Neural cell (in vitro differentiated cells): ENCODE results near the gene PSENEN. TPM values are rescaled to one million over a fixed set of nuclear protein-coding genes. Genes with fewer than 3 reads are reported as not detected.

Experiments used
- H2AFZ ChIP-seq: fragments of 200-600, 300-800 bp; sonication (generic), shearing (Covaris generic); 2 replicates; pipeline ENCODE4 v1.6.0; 2014; ENCODE audit warnings: low read depth, mild to moderate bottlenecking, antibody characterized with exemption, low read length, moderate library complexity
- H3F3A ChIP-seq: fragments of 200-600 bp; shearing (Covaris generic); 2 replicates; pipeline ENCODE4 v1.6.1; 2016; ENCODE audit warnings: mild to moderate bottlenecking, moderate library complexity, mixed read lengths, antibody characterized with exemption, low read length; ENCODE audit not compliant: insufficient read depth, poor library complexity, severe bottlenecking
- H3K27ac ChIP-seq: fragments of 200-600, 300-800 bp; sonication (generic), shearing (Covaris generic); 2 replicates; pipeline ENCODE4 v1.5.1; 2014; ENCODE audit warnings: mild to moderate bottlenecking, low read length, moderate library complexity
- H3K27me3 ChIP-seq: fragments of 300-800, 200-600 bp; sonication (generic), shearing (Covaris generic); 2 replicates; pipeline ENCODE4 v1.6.0; 2014; ENCODE audit warnings: mild to moderate bottlenecking, low read depth, low read length, moderate library complexity; ENCODE audit not compliant: insufficient read depth
- H3K36me3 ChIP-seq: fragments of 300-800, 200-600 bp; sonication (generic), shearing (Covaris generic); 2 replicates; pipeline ENCODE4 v1.5.1; 2014; ENCODE audit warnings: mild to moderate bottlenecking, antibody characterized with exemption, low read length, moderate library complexity; ENCODE audit not compliant: insufficient read depth
- H3K4me2 ChIP-seq: fragments of 300-800, 200-600 bp; sonication (generic), shearing (Covaris generic); 2 replicates; pipeline ENCODE4 v1.6.0; 2014; ENCODE audit warnings: mild to moderate bottlenecking, low read length
- H3K4me3 ChIP-seq: fragments of 300-800, 200-600 bp; sonication (generic), shearing (Covaris generic); 2 replicates; pipeline ENCODE4 v1.5.1; 2014; ENCODE audit warnings: mild to moderate bottlenecking, low read length, moderate library complexity
- H3K79me2 ChIP-seq: fragments of 200-600 bp; shearing (Covaris generic); replicated peaks from 2 replicates; pipeline ENCODE4 v1.6.0; 2014; ENCODE audit warnings: mild to moderate bottlenecking, low read length, moderate library complexity; ENCODE audit not compliant: insufficient read depth
- H3K9ac ChIP-seq: fragments of 300-800, 200-600 bp; sonication (generic), shearing (Covaris generic); 2 replicates; pipeline ENCODE4 v1.6.1; 2016; ENCODE audit warnings: mild to moderate bottlenecking, low read length, mixed read lengths
- H3K9me2 ChIP-seq: fragments of 200-600 bp; shearing (Covaris generic); 2 replicates; pipeline ENCODE4 v1.6.1; 2016; ENCODE audit warnings: mild to moderate bottlenecking, low read length, mixed read lengths; ENCODE audit not compliant: insufficient read depth
- H3K9me3 ChIP-seq: fragments of 200-600, 300-800 bp; sonication (generic), shearing (Covaris generic); 2 replicates; pipeline ENCODE4 v1.6.1; 2016; ENCODE audit warnings: mild to moderate bottlenecking, mixed run types, low read length, moderate library complexity, mixed read lengths
- H4K20me1 ChIP-seq: fragments of 200-600 bp; shearing (Covaris generic); 2 replicates; pipeline ENCODE4 v1.6.1; 2016; ENCODE audit warnings: mild to moderate bottlenecking, mixed run types; ENCODE audit not compliant: insufficient read depth
- EP300 ChIP-seq: fragments of 450-650 bp; conservative IDR thresholded peaks from 2 replicates; pipeline ENCODE4 v1.6.1; 2014; ENCODE audit warnings: antibody characterized with exemption, mild to moderate bottlenecking, moderate library complexity; ENCODE audit not compliant: poor library complexity, severe bottlenecking
- EZH2 ChIP-seq: fragments of 200-600, 300-800 bp; shearing (Covaris generic), sonication (generic); IDR thresholded peaks from 2 replicates; pipeline ENCODE4 v1.6.1; 2014; ENCODE audit warnings: antibody characterized with exemption, low read length, borderline replicate concordance, mild to moderate bottlenecking; ENCODE audit not compliant: insufficient read depth, poor library complexity, severe bottlenecking
- MXI1 ChIP-seq: fragments of 450-650 bp; conservative IDR thresholded peaks from 2 replicates; pipeline ENCODE4 v1.6.1; 2014; ENCODE audit warnings: antibody characterized with exemption, mild to moderate bottlenecking; ENCODE audit not compliant: poor library complexity, severe bottlenecking
- POLR2AphosphoS5 ChIP-seq: IDR thresholded peaks from 2 replicates; pipeline ENCODE4 v1.6.1; 2012
- RAD21 ChIP-seq: fragments of 450-650 bp; conservative IDR thresholded peaks from 2 replicates; pipeline ENCODE4 v1.6.1; 2014; ENCODE audit warnings: antibody characterized with exemption, mild to moderate bottlenecking, moderate library complexity
- SMC3 ChIP-seq: fragments of 450-650 bp; conservative IDR thresholded peaks from 2 replicates; pipeline ENCODE4 v1.6.1; 2014; ENCODE audit warnings: antibody characterized with exemption, mild to moderate bottlenecking, moderate library complexity; ENCODE audit not compliant: poor library complexity
- TAF1 ChIP-seq: IDR thresholded peaks from 2 replicates; pipeline ENCODE4 v1.6.1; 2012; ENCODE audit warnings: low read depth
- polyA plus RNA-seq: library from polyadenylated mRNA; depleted of rRNA; stranded (reverse); fragments of >200 nt; gene quantifications from 2 replicates; pipeline ENCODE4 v1.2.3, GENCODE V29; 2014
- TF ChIP-seq, protein P1 (sequence below): IDR thresholded peaks from 2 replicates; pipeline ENCODE4 v1.6.1; 2012; ENCODE audit warnings: borderline replicate concordance
- TF ChIP-seq, protein P2 (sequence below): fragments of 450-650 bp; IDR thresholded peaks from 2 replicates; pipeline ENCODE4 v1.5.1; 2014; ENCODE audit warnings: antibody characterized with exemption, mild to moderate bottlenecking, moderate library complexity; ENCODE audit not compliant: poor library complexity, severe bottlenecking

PSENEN gene
- polyA plus RNA-seq, 1 donor from 2014 or later = 46.2 TPM

DNA sequence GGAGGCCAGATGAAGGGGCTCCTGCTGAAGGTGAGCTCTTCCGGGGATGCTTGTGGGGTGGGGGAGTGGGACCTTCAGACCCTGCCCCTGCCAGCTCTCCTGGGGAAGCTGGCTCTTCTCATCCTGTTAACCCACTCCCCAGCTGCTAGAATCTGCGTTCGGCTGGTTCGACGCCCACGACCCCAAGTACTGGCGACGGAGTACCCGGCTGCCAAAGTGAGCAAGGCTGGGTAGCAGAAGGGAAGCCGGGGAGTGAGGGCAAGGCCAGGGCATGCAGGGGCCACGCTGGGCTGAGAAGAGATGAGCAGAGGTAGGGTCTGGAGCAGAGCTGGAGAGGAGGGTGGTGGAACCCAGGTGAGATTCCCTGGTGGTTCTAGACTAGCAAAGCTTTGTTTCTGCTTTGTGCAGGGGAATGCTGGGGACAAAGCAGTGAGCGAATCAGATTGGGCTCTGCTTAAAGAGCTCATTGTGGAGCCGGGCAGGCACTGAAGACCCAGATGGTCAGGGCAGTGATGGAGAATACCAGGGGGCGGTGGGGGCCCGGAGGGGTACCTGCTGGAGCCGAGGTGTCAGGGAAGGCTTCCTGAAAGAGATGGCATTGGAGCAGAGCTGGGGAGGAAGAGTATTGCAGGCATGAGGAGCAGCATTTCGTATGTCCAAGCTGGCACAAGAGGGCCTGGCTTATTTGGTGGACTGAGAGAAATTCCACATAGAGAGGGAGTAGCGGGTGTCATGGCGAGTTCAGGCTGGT, 17.3 kb upstream of the PSENEN start:
- Histone ChIP-seq H3K27ac (no peak overlapping the region), H3K4me3 (no peak overlapping the region), H3K9me2 (no peaks in the 10 kb centered on the region)

DNA sequence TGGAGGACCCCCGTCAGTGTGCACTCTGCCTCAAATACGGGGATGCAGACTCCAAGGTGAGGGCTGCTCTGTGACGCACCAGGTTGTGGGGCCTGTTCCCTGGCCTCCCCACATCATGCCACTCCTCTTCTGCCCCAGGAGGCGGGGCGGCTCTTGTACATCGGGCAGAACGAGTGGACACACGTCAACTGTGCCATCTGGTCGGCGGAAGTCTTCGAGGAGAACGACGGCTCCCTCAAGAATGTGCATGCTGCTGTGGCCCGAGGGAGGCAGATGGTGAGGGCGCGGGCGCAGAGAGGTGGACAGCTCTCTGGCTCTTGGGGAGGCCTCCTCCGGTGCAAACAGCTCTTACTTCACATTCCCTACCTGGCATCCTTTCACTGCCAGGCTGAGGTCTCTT, 16.4 kb upstream of the PSENEN start:
- Histone ChIP-seq H3K79me2 (no peaks in the 10 kb centered on the region), H3K9ac (no peak overlapping the region), H2AFZ (no peak overlapping the region), H3K27ac (no peak overlapping the region), H4K20me1 (no peaks in the 10 kb centered on the region), H3K4me2 (no peak overlapping the region), H3K36me3 (no peaks in the 10 kb centered on the region), H3K9me2 (no peaks in the 10 kb centered on the region), H3K9me3 (no peaks in the 10 kb centered on the region), H3F3A (no peaks in the 10 kb centered on the region), H3K27me3 (no peaks in the 10 kb centered on the region), H3K4me3 (no peak overlapping the region)
- no peak for TF ChIP-seq POLR2AphosphoS5
- TF ChIP-seq MXI1 = no peak
- no peak for TF ChIP-seq TAF1
- TF ChIP-seq, protein P1, sequence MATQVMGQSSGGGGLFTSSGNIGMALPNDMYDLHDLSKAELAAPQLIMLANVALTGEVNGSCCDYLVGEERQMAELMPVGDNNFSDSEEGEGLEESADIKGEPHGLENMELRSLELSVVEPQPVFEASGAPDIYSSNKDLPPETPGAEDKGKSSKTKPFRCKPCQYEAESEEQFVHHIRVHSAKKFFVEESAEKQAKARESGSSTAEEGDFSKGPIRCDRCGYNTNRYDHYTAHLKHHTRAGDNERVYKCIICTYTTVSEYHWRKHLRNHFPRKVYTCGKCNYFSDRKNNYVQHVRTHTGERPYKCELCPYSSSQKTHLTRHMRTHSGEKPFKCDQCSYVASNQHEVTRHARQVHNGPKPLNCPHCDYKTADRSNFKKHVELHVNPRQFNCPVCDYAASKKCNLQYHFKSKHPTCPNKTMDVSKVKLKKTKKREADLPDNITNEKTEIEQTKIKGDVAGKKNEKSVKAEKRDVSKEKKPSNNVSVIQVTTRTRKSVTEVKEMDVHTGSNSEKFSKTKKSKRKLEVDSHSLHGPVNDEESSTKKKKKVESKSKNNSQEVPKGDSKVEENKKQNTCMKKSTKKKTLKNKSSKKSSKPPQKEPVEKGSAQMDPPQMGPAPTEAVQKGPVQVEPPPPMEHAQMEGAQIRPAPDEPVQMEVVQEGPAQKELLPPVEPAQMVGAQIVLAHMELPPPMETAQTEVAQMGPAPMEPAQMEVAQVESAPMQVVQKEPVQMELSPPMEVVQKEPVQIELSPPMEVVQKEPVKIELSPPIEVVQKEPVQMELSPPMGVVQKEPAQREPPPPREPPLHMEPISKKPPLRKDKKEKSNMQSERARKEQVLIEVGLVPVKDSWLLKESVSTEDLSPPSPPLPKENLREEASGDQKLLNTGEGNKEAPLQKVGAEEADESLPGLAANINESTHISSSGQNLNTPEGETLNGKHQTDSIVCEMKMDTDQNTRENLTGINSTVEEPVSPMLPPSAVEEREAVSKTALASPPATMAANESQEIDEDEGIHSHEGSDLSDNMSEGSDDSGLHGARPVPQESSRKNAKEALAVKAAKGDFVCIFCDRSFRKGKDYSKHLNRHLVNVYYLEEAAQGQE = no peak
- TF ChIP-seq SMC3 = no peak
- TF ChIP-seq, protein P2, sequence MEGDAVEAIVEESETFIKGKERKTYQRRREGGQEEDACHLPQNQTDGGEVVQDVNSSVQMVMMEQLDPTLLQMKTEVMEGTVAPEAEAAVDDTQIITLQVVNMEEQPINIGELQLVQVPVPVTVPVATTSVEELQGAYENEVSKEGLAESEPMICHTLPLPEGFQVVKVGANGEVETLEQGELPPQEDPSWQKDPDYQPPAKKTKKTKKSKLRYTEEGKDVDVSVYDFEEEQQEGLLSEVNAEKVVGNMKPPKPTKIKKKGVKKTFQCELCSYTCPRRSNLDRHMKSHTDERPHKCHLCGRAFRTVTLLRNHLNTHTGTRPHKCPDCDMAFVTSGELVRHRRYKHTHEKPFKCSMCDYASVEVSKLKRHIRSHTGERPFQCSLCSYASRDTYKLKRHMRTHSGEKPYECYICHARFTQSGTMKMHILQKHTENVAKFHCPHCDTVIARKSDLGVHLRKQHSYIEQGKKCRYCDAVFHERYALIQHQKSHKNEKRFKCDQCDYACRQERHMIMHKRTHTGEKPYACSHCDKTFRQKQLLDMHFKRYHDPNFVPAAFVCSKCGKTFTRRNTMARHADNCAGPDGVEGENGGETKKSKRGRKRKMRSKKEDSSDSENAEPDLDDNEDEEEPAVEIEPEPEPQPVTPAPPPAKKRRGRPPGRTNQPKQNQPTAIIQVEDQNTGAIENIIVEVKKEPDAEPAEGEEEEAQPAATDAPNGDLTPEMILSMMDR = no peak
- TF ChIP-seq RAD21 = no peak
- TF ChIP-seq EP300 = no peak
- TF ChIP-seq EZH2 = no peak

More for the DNA sequence above, 17.3 kb upstream of the PSENEN start:
- Histone ChIP-seq H2AFZ (no peak overlapping the region), H3K36me3 (no peaks in the 10 kb centered on the region), H3K27me3 (no peaks in the 10 kb centered on the region), H3K4me2 (no peak overlapping the region), H3K9ac (no peak overlapping the region), H3K79me2 (no peaks in the 10 kb centered on the region), H3F3A (no peaks in the 10 kb centered on the region), H3K9me3 (no peaks in the 10 kb centered on the region), H4K20me1 (no peaks in the 10 kb centered on the region)
- no peak for TF ChIP-seq RAD21
- TF ChIP-seq, protein P1 = no peak
